Ishikawa (cell line): Measurements from ENCODE around the gene SCD5.

ENCODE experiments used
- CEBPB ChIP-seq: IDR thresholded peaks from 2 replicates; pipeline ENCODE4 v1.6.1; 2012
- CREB1 ChIP-seq: IDR thresholded peaks from 2 replicates; pipeline ENCODE4 v1.6.1; 2012; ENCODE audit warnings: low read depth
- EGR1 ChIP-seq: IDR thresholded peaks from 2 replicates; pipeline ENCODE4 v1.6.1; 2012
- EP300 ChIP-seq: IDR thresholded peaks from 2 replicates; pipeline ENCODE4 v1.6.1; 2012; ENCODE audit warnings: borderline replicate concordance
- FOXM1 ChIP-seq: IDR thresholded peaks from 2 replicates; pipeline ENCODE4 v1.6.1; 2012; ENCODE audit warnings: low read depth, borderline replicate concordance
- MAX ChIP-seq: IDR thresholded peaks from 2 replicates; pipeline ENCODE4 v1.6.1; 2012
- NFIC ChIP-seq: IDR thresholded peaks from 2 replicates; pipeline ENCODE4 v1.6.1; 2012
- RAD21 ChIP-seq: IDR thresholded peaks from 2 replicates; pipeline ENCODE4 v1.6.1; 2012; ENCODE audit warnings: low read depth
- TAF1 ChIP-seq: IDR thresholded peaks from 2 replicates; pipeline ENCODE4 v1.6.1; 2012; ENCODE audit warnings: low read depth, mild to moderate bottlenecking
- TCF12 ChIP-seq: IDR thresholded peaks from 2 replicates; pipeline ENCODE4 v1.6.1; 2012; ENCODE audit warnings: low read depth
- TEAD4 ChIP-seq: IDR thresholded peaks from 2 replicates; pipeline ENCODE4 v1.6.1; 2012
- YY1 ChIP-seq: IDR thresholded peaks from 2 replicates; pipeline ENCODE4 v1.6.1; 2012; ENCODE audit warnings: low read depth
- ZBTB7A ChIP-seq: IDR thresholded peaks from 2 replicates; pipeline ENCODE4 v1.6.1; 2012; ENCODE audit warnings: low read depth
- TF ChIP-seq, protein P1 (sequence below): IDR thresholded peaks from 2 replicates; pipeline ENCODE4 v1.6.1; 2012; ENCODE audit warnings: low read depth, mild to moderate bottlenecking
- TF ChIP-seq, protein P2 (sequence below): IDR thresholded peaks from 2 replicates; pipeline ENCODE4 v1.6.1; 2012

SCD5 gene

GRCh38 chr4:82697561-82697960 lies 101.0 kb downstream of the SCD5 start:
- TF ChIP-seq TCF12: no peak
- TF ChIP-seq CEBPB: no peak
- TF ChIP-seq NFIC: no peak
- TF ChIP-seq, protein P1, sequence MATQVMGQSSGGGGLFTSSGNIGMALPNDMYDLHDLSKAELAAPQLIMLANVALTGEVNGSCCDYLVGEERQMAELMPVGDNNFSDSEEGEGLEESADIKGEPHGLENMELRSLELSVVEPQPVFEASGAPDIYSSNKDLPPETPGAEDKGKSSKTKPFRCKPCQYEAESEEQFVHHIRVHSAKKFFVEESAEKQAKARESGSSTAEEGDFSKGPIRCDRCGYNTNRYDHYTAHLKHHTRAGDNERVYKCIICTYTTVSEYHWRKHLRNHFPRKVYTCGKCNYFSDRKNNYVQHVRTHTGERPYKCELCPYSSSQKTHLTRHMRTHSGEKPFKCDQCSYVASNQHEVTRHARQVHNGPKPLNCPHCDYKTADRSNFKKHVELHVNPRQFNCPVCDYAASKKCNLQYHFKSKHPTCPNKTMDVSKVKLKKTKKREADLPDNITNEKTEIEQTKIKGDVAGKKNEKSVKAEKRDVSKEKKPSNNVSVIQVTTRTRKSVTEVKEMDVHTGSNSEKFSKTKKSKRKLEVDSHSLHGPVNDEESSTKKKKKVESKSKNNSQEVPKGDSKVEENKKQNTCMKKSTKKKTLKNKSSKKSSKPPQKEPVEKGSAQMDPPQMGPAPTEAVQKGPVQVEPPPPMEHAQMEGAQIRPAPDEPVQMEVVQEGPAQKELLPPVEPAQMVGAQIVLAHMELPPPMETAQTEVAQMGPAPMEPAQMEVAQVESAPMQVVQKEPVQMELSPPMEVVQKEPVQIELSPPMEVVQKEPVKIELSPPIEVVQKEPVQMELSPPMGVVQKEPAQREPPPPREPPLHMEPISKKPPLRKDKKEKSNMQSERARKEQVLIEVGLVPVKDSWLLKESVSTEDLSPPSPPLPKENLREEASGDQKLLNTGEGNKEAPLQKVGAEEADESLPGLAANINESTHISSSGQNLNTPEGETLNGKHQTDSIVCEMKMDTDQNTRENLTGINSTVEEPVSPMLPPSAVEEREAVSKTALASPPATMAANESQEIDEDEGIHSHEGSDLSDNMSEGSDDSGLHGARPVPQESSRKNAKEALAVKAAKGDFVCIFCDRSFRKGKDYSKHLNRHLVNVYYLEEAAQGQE: no peak
- TF ChIP-seq ZBTB7A: no peak
- no peak for TF ChIP-seq FOXM1
- no peak for TF ChIP-seq EGR1
- TF ChIP-seq YY1: no peak
- no peak for TF ChIP-seq MAX

DNA sequence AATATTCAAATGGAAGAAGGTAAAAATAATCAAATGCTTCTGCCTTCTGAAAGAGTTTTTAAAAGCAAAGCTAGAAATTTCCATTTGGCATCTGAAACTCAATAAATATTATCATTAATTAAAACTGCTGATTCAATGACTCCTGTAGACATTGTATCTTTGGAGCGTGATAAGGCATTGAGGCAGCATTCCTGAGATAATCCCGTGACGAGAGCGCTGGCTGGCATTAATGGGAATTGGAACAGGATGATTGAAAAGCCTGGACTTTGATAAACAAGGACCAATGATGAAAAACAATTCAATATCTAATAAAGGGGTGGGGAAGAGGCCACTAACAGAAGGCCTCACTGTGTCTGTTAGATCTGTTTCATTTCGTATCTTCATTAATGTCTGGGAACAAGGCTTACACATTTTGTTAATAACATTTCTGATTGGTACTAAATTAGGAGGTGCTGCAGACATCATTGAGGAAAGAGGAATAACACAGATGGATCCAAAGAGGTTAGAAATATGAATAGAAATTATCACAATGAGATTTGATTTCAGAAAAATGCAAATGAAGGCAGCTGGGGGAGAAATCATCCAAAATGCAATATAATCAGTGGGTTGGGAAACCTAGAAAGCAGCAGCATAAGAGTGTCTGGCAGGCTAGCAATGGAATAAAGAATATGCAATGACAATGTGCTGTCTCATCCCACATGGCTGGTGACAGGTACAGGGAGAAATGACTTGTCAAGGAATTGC lies 102.3 kb downstream of the SCD5 start:
- TF ChIP-seq FOXM1 (no peak), ZBTB7A (no peak), CREB1 (no peak), TAF1 (no peak), NFIC (no peak), YY1 (no peak), RAD21 (no peak)
- TF ChIP-seq, protein P1: no peak
- TF ChIP-seq, protein P2, sequence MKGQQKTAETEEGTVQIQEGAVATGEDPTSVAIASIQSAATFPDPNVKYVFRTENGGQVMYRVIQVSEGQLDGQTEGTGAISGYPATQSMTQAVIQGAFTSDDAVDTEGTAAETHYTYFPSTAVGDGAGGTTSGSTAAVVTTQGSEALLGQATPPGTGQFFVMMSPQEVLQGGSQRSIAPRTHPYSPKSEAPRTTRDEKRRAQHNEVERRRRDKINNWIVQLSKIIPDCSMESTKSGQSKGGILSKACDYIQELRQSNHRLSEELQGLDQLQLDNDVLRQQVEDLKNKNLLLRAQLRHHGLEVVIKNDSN: no peak

GRCh38 chr4:82694892-82695291 lies 103.7 kb downstream of the SCD5 start:
- TF ChIP-seq CREB1: no peak
- no peak for TF ChIP-seq CEBPB
- TF ChIP-seq, protein P1: no peak
- TF ChIP-seq, protein P2: no peak
- no peak for TF ChIP-seq FOXM1
- TF ChIP-seq EGR1: no peak
- TF ChIP-seq EP300: no peak
- TF ChIP-seq MAX: no peak
- TF ChIP-seq ZBTB7A: no peak
- TF ChIP-seq TEAD4: no peak
- no peak for TF ChIP-seq NFIC
- no peak for TF ChIP-seq RAD21
- TF ChIP-seq YY1: no peak
- TF ChIP-seq TCF12: no peak
- no peak for TF ChIP-seq TAF1

DNA sequence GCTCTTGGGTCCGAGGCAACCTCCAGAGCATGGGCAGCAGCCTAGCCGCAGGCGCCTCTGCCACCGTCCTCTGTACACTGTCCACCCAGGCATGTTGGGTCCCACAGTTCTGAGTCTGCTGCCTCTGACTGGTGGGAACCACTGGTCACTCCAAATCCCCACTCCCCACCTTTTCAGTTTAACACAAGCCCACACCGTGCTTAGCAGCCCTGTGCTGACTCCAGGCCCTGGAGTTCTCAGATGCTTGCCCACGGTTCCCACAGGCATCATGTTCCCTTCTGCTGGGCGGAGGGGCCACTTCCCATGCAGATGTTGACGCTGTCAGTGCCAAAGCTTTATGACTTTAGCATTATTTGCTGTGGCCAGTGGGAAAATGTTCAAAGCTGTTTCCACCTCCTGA lies 104.5 kb downstream of the SCD5 start:
- TF ChIP-seq TEAD4 (no peak), CREB1 (no peak), NFIC (no peak), EP300 (no peak), MAX (no peak), EGR1 (no peak), FOXM1 (no peak), ZBTB7A (no peak), YY1 (no peak), TCF12 (no peak), TAF1 (no peak), RAD21 (no peak), CEBPB (no peak)
- TF ChIP-seq, protein P2: no peak
- TF ChIP-seq, protein P1: no peak
